ENCODE data around the gene CRYBB1. TPM values are rescaled to one million over a fixed set of nuclear protein-coding genes. Genes with fewer than 3 reads are reported as not detected.

Gene CRYBB1
- total RNA-seq, 4 donors from 2014 or later = 0.55 to 4.1 TPM; not detected in 2

- intact Hi-C loops (cut with DNase I; ENCODE audit: low total_unique reads) = no loop called here
- no peak overlapping the region for H3K4me3 ChIP-seq
- no peak for DNase-seq
- no peak for TF ChIP-seq POLR2A (IDR thresholded peaks at IDR 0.05)
- TF ChIP-seq CTCF (IDR thresholded peaks at IDR 0.05) = no peak
- no peaks in the 10 kb centered on the region for H3K4me1 ChIP-seq
- no peaks in the 10 kb centered on the region for H3K36me3 ChIP-seq
- no peaks in the 10 kb centered on the region for H3K9me3 ChIP-seq
- H3K27ac ChIP-seq = no peak overlapping the region
- no peaks in the 10 kb centered on the region for H3K27me3 ChIP-seq
Measured at GRCh38 chr22:26579331-26579886, 38.4 kb downstream of the CRYBB1 start.

DNA sequence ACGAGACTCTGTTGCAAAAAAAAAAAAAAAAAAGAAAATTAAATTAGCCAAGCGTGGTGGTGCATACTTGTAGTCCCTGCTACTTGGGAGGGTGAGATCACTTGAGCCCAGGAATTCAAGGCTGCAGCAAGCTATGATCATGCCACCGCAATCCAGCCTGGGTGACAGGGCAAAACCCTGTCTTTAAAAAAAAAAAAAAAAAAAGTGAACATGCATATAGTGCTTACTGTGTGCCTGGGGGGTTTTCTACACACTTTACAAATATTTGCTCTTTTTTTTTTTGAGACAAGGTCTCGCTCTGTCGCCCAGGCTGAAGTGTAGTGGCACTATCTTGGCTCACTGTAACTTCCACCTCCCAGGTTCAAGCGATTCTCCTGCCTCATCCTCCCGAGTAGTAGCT, 40.7 kb downstream of the CRYBB1 start:
- H3K4me3 ChIP-seq = no peak overlapping the region
- no peaks in the 10 kb centered on the region for H3K27me3 ChIP-seq
- no peak overlapping the region for H3K27ac ChIP-seq
- DNase-seq = no peak
- no peaks in the 10 kb centered on the region for H3K9me3 ChIP-seq
- intact Hi-C loops (cut with DNase I; ENCODE audit: low total_unique reads) = no loop called here
- no peaks in the 10 kb centered on the region for H3K36me3 ChIP-seq
- no peaks in the 10 kb centered on the region for H3K4me1 ChIP-seq
- TF ChIP-seq CTCF (IDR thresholded peaks at IDR 0.05) = no peak
- TF ChIP-seq POLR2A (IDR thresholded peaks at IDR 0.05) = no peak

DNA sequence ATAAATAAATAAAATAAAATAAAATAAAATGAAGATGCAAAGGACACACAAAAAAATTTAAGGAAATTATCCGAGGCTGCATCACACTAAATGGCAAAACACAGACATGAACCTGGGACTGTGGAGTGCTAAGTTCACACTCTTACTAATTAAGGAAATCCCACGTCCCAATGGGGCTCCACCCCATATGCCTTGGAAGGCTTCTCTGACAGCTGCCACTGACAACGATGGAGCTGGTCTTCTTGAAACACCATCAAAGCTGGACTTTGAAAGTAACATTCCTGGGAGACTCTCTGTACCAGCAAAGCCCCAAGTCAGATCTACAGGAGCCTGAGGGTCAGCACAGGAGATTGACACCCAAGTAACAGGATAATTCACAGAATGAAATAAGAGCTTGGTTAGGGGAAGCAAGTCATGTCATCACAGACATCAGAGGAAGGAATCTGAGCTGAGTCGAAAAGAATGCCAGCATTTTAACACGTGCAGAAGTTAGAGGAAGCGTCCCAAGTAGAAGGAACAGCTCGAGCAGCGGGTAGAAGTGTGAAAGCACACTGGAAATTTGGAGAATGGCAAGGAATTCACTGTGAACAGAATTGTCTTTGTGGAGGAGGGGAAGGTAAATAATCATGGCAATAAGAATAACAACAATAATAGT, 41.7 kb downstream of the CRYBB1 start:
- H3K4me1 ChIP-seq = no peaks in the 10 kb centered on the region
- no peak overlapping the region for H3K27ac ChIP-seq
- no peaks in the 10 kb centered on the region for H3K9me3 ChIP-seq
- intact Hi-C loops (cut with DNase I; ENCODE audit: low total_unique reads) = no loop called here
- H3K4me3 ChIP-seq = no peak overlapping the region
- no peak for DNase-seq
- H3K27me3 ChIP-seq = no peaks in the 10 kb centered on the region
- no peaks in the 10 kb centered on the region for H3K36me3 ChIP-seq
- TF ChIP-seq POLR2A (IDR thresholded peaks at IDR 0.05) (no peak), CTCF (IDR thresholded peaks at IDR 0.05) (no peak)

DNA sequence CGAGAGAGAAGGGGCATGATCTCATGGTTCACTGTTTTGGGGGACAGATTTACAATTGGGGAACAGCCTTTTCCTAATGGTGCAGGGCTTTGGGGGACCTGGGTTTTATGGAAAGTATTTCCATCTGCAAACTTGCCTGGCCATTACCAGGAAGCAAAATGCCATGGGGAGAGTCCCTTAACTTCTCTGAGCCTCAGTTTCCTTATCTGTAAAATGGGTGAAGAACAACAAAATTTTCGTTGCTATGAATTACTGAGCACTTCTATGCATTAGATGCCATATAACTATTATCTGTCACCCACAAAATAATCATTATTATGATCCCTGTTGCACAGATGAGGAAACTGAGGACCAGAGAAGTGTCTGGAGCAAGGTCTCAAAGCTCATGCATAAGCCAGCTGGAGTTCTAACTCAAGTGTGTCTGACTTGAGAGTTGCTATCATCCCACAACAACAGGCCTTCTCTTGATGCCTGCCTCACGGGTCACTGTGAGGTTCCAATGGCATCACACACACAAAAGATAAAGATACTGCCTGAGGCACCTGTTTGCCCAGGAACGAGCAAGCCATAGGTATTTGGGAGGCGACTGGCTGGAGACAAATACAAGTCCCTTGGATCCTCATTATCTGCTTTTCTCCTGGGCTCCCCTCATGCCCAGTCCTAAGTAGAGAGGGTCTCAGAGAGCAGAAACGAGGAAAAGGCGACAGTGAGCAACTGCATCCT, 43.7 kb downstream of the CRYBB1 start:
- TF ChIP-seq CTCF (IDR thresholded peaks at IDR 0.05) (no peak), POLR2A (IDR thresholded peaks at IDR 0.05) (no peak)
- no peaks in the 10 kb centered on the region for H3K36me3 ChIP-seq
- no peaks in the 10 kb centered on the region for H3K4me1 ChIP-seq
- intact Hi-C loops (cut with DNase I; ENCODE audit: low total_unique reads) = no loop called here
- H3K4me3 ChIP-seq = no peak overlapping the region
- no peaks in the 10 kb centered on the region for H3K27me3 ChIP-seq
- H3K9me3 ChIP-seq = no peaks in the 10 kb centered on the region
- peak overlapping the region in 1 of 2 donors; percentile 35 for H3K27ac ChIP-seq
- DNase-seq = no peak

- TF ChIP-seq CTCF (IDR thresholded peaks at IDR 0.05) = no peak
- no peak for TF ChIP-seq POLR2A (IDR thresholded peaks at IDR 0.05)
- peak overlapping the region; percentile 35 to 44 for H3K27ac ChIP-seq
Measured at GRCh38 chr22:26573026-26573662, 44.7 kb downstream of the CRYBB1 start.

More at GRCh38 chr22:26573026-26573662, 44.7 kb downstream of the CRYBB1 start:
- Histone ChIP-seq H3K9me3 (no peaks in the 10 kb centered on the region), H3K27me3 (no peaks in the 10 kb centered on the region), H3K4me3 (no peak overlapping the region), H3K4me1 (no peaks in the 10 kb centered on the region), H3K36me3 (no peaks in the 10 kb centered on the region)
- intact Hi-C loops (cut with DNase I; ENCODE audit: low total_unique reads) = no loop called here
- DNase-seq = peak in 1 of 2 donors; percentile 51

Measured in uterus (tissue), 4 donors.